HK-2 (cell line): ENCODE data around the gene ALPL.

ENCODE experiments used
- DNase-seq: peaks from one replicate; pipeline ENCODE4 v3.0.0-alpha.2; 2018; ENCODE audit not compliant: unreplicated experiment

The ALPL gene

GRCh38 chr1:21530368-21531016, 21.3 kb downstream of the ALPL start:
- no peak for DNase-seq

GRCh38 chr1:21531241-21531640, 22.0 kb downstream of the ALPL start:
- no peak for DNase-seq

GRCh38 chr1:21532496-21532895, 23.3 kb downstream of the ALPL start:
- no peak for DNase-seq

- DNase-seq, result no peak
Observed at GRCh38 chr1:21532992-21533534, 23.8 kb downstream of the ALPL start.

GRCh38 chr1:21534146-21534545, 24.9 kb downstream of the ALPL start:
- no peak for DNase-seq

- DNase-seq, result peak; percentile 18
Observed at GRCh38 chr1:21534674-21535378, 25.6 kb downstream of the ALPL start.

GRCh38 chr1:21536218-21536617, 27.0 kb downstream of the ALPL start:
- DNase-seq, result no peak

- DNase-seq, result no peak
Observed at GRCh38 chr1:21537511-21537931, 28.3 kb downstream of the ALPL start.

- no peak for DNase-seq
Observed at GRCh38 chr1:21537932-21538630, 28.9 kb downstream of the ALPL start.

GRCh38 chr1:21539933-21540332, 30.7 kb downstream of the ALPL start:
- DNase-seq, result no peak

GRCh38 chr1:21541329-21541728, 32.1 kb downstream of the ALPL start:
- no peak for DNase-seq

GRCh38 chr1:21541835-21542234, 32.6 kb downstream of the ALPL start:
- DNase-seq, result no peak

GRCh38 chr1:21543598-21543997, 34.4 kb downstream of the ALPL start:
- no peak for DNase-seq

GRCh38 chr1:21544095-21544494, 34.9 kb downstream of the ALPL start:
- no peak for DNase-seq

- no peak for DNase-seq
Observed at GRCh38 chr1:21546122-21546825, 37.1 kb downstream of the ALPL start.

GRCh38 chr1:21547876-21548275, 38.7 kb downstream of the ALPL start:
- DNase-seq, result no peak

GRCh38 chr1:21550097-21550496, 40.9 kb downstream of the ALPL start:
- DNase-seq, result no peak

- no peak for DNase-seq
Observed at GRCh38 chr1:21550866-21551475, 41.7 kb downstream of the ALPL start.

- DNase-seq, result no peak
Observed at GRCh38 chr1:21552715-21553114, 43.5 kb downstream of the ALPL start.

GRCh38 chr1:21553116-21553926, 44.1 kb downstream of the ALPL start:
- no peak for DNase-seq
